Neuronal stem cell (in vitro differentiated cells): ENCODE measurements around the gene ARMC5.

Experiments
- DNase-seq: peaks from one replicate; pipeline ENCODE4 v3.0.0-alpha.2; 2013; ENCODE audit warnings: low spot score
- H2AFZ ChIP-seq: one replicate; pipeline ENCODE4 v1.6.1; 2013; ENCODE audit warnings: mild to moderate bottlenecking, low read length, inconsistent platforms
- H2AK5ac ChIP-seq: 2 replicates; pipeline ENCODE4 v1.6.1; 2013; ENCODE audit warnings: low read depth, mild to moderate bottlenecking, inconsistent platforms, low read length, moderate library complexity, mixed read lengths
- H2BK120ac ChIP-seq: 2 replicates; pipeline ENCODE4 v1.6.1; 2013; ENCODE audit warnings: low read depth, mild to moderate bottlenecking, inconsistent platforms, low read length, moderate library complexity, mixed read lengths
- H2BK12ac ChIP-seq: one replicate; pipeline ENCODE4 v1.6.1; 2013; ENCODE audit warnings: low read length, inconsistent platforms
- H2BK15ac ChIP-seq: 2 replicates; pipeline ENCODE4 v1.6.1; 2013; ENCODE audit warnings: mild to moderate bottlenecking, low read length, inconsistent platforms, mixed read lengths
- H2BK5ac ChIP-seq: one replicate; pipeline ENCODE4 v1.6.1; 2013; ENCODE audit warnings: inconsistent platforms, mild to moderate bottlenecking, low read length, moderate library complexity
- H3K14ac ChIP-seq: one replicate; pipeline ENCODE4 v1.6.1; 2013; ENCODE audit warnings: low read length, inconsistent platforms
- H3K18ac ChIP-seq: 2 replicates; pipeline ENCODE4 v1.6.1; 2013; ENCODE audit warnings: low read length, inconsistent platforms
- H3K23ac ChIP-seq: 2 replicates; pipeline ENCODE4 v1.6.1; 2013; ENCODE audit warnings: low read depth, mild to moderate bottlenecking, mixed read lengths, low read length, inconsistent platforms; ENCODE audit not compliant: poor library complexity
- H3K27ac ChIP-seq: replicated peaks from 3 replicates; pipeline ENCODE4 v1.5.1; 2013; ENCODE audit warnings: low read length, inconsistent platforms
- H3K27me3 ChIP-seq, 3 experiments: 2 replicates each; pipeline ENCODE4 v1.6.1; 2013; ENCODE audit warnings: low read length in 3 of 3, mild to moderate bottlenecking in 2 of 3, inconsistent platforms in 1 of 3, low read depth in 1 of 3, mixed read lengths in 1 of 3, moderate library complexity in 1 of 3; ENCODE audit not compliant: control insufficient read depth in 3 of 3, insufficient read depth in 3 of 3
- H3K36me3 ChIP-seq, 2 donors: replicated peaks in 1 of 2; 2 replicates each; pipeline ENCODE4 v1.6.1; 2013; ENCODE audit warnings: low read length in 2 of 2; ENCODE audit not compliant: control insufficient read depth in 2 of 2, insufficient read depth in 2 of 2
- H3K4ac ChIP-seq: 2 replicates; pipeline ENCODE4 v1.6.1; 2013; ENCODE audit warnings: inconsistent platforms, mild to moderate bottlenecking, low read length, moderate library complexity
- H3K4me1 ChIP-seq, 2 donors: 1 replicate in 1 of 2; 2 replicates in 1 of 2; pipeline ENCODE4 v1.6.1; 2013; ENCODE audit warnings: low read length in 2 of 2, low read depth in 1 of 2; ENCODE audit not compliant: control insufficient read depth in 2 of 2, insufficient read depth in 1 of 2
- H3K4me2 ChIP-seq: one replicate; pipeline ENCODE4 v1.6.1; 2013; ENCODE audit warnings: mild to moderate bottlenecking, low read length, inconsistent platforms; ENCODE audit not compliant: insufficient read depth, poor library complexity, severe bottlenecking
- H3K4me3 ChIP-seq, 2 donors: 2 replicates each; pipeline ENCODE4 v1.5.1; 2013; ENCODE audit warnings: low read length in 2 of 2, mild to moderate bottlenecking in 2 of 2, inconsistent platforms in 1 of 2, moderate library complexity in 1 of 2
- H3K79me1 ChIP-seq: one replicate; pipeline ENCODE4 v1.6.1; 2013; ENCODE audit warnings: low read depth, mild to moderate bottlenecking, inconsistent platforms, low read length, moderate library complexity
- H3K9ac ChIP-seq: one replicate; pipeline ENCODE4 v1.6.1; 2013; ENCODE audit warnings: mild to moderate bottlenecking, low read depth, low read length, inconsistent platforms; ENCODE audit not compliant: poor library complexity
- H3K9me3 ChIP-seq, 2 donors: replicated peaks in 1 of 2; 2 replicates each; pipeline versions ENCODE3 to v1.6.1; 2013; ENCODE audit warnings: low read length in 2 of 2, mild to moderate bottlenecking in 2 of 2, inconsistent platforms in 1 of 2, low read depth in 1 of 2, mixed read lengths in 1 of 2, moderate library complexity in 1 of 2; ENCODE audit not compliant: control insufficient read depth in 2 of 2, insufficient read depth in 1 of 2
- H4K8ac ChIP-seq: one replicate; pipeline ENCODE4 v1.6.1; 2013; ENCODE audit warnings: low read depth, mild to moderate bottlenecking, inconsistent platforms, low read length, moderate library complexity
- H4K91ac ChIP-seq: one replicate; pipeline ENCODE4 v1.6.1; 2013; ENCODE audit warnings: low read length, low read depth, mild to moderate bottlenecking, inconsistent platforms; ENCODE audit not compliant: poor library complexity
- WGBS, 2 donors: extraction: QIAGEN DNeasy Blood & Tissue Kit; methylation state at CpG; one replicate each; pipeline ENCODE4 v1.1.7; 2013; ENCODE audit warnings: missing lambda C conversion rate in 2 of 2, mixed read lengths in 1 of 2; ENCODE audit not compliant: insufficient read length in 2 of 2, insufficient replicate concordance in 1 of 2; ENCODE audit errors: extremely low coverage in 2 of 2; 5-methylcytosine and 5-hydroxymethylcytosine counted together

ARMC5 gene

DNA sequence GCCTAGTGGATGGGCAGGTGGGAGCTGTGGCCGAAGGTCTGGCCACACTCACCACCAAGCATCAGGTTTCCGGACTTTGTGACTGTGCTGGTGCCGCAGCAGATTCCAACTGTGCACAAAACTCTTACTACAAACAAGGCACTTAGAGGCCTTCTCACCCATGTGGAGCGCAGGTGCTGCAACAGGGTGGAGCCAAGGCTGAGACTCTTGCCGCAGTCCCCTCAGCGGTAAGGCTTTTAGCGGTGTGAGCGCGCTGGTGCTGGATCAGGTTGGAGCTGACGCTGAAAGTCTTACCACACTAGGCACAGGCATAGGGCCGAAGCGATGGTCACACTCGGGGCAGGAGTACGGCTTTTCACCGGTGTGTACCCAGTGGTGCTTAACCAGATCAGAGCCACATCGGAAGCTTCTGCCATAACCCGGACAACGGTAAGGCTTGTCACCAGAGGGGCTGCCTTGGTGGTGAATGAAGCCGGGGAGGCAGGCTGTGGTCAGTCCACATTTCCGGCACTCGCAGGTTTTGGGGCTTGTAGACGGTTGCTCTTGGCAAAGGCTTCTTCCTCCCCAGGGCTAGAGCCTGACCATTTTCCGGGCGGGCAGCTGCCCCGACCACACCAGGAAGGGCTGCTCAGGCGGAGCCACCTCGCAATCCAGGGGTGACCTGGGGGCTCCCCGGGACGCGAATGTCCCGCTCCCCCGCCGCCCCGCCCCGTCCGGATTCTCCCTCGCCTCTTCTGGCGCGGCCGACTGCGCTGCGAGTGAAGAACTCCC lies 1.0 kb upstream of the ARMC5 start:
- WGBS, 2 donors, result no CpG with 5 or more reads among the region's 42 CpGs
- H4K8ac ChIP-seq, result peak overlapping the region; percentile 7

GRCh38 chr16:31459687-31460581 lies 633 bp downstream of the ARMC5 start:
- Histone ChIP-seq H2BK5ac (peak overlapping the region; percentile 100), H3K18ac (peak overlapping the region; percentile 100), H3K36me3 (peaks cover 11 to 58% of the 10 kb centered on the region in 2 donors), H2AK5ac (no peak overlapping the region), H3K9me3 (no peaks in the 10 kb centered on the region), H3K4ac (no peak overlapping the region), H3K4me1 (peaks cover 9 to 13% of the 10 kb centered on the region in 2 donors), H3K4me2 (peak overlapping the region; percentile 66), H3K4me3 (peak overlapping the region; percentile 79 to 90), H3K23ac (peak overlapping the region; percentile 99), H4K8ac (no peak overlapping the region), H2AFZ (peak overlapping the region; percentile 93), H3K27me3 (no peaks in the 10 kb centered on the region), H3K27ac (peak overlapping the region; percentile 93), H3K79me1 (peaks cover 14% of the 10 kb centered on the region), H2BK120ac (no peak overlapping the region), H4K91ac (peak overlapping the region; percentile 94), H2BK15ac (peak overlapping the region; percentile 78), H3K14ac (peak overlapping the region; percentile 98), H2BK12ac (peak overlapping the region; percentile 95), H3K9ac (peak overlapping the region; percentile 99)
- no CpG with 5 or more reads among the region's 61 CpGs for WGBS, 2 donors
- peak; percentile 100 for DNase-seq

More for the DNA sequence above, 1.0 kb upstream of the ARMC5 start:
- peak overlapping the region; percentile 100 for H2BK5ac ChIP-seq
- peak overlapping the region; percentile 93 for H3K27ac ChIP-seq
- no peak overlapping the region for H4K91ac ChIP-seq
- H3K4me1 ChIP-seq, result peaks cover 15 to 19% of the 10 kb centered on the region in 2 donors
- H3K4me3 ChIP-seq, result peak overlapping the region; percentile 79 to 90
- peak overlapping the region; percentile 49 for H3K14ac ChIP-seq
- no peak overlapping the region for H3K4ac ChIP-seq
- H3K9ac ChIP-seq, result peak overlapping the region; percentile 94
- H3K27me3 ChIP-seq, result no peaks in the 10 kb centered on the region
- peaks cover 11 to 42% of the 10 kb centered on the region in 2 donors for H3K36me3 ChIP-seq
- H2BK15ac ChIP-seq, result peak overlapping the region; percentile 25
- H3K23ac ChIP-seq, result peak overlapping the region; percentile 99
- no peaks in the 10 kb centered on the region for H3K9me3 ChIP-seq
- H3K4me2 ChIP-seq, result peak overlapping the region; percentile 85
- H3K18ac ChIP-seq, result peak overlapping the region; percentile 93
- peak overlapping the region; percentile 93 for H2AFZ ChIP-seq
- DNase-seq, result no peak
- H2AK5ac ChIP-seq, result peak overlapping the region; percentile 40
- H2BK120ac ChIP-seq, result no peak overlapping the region
- H3K79me1 ChIP-seq, result peaks cover 14% of the 10 kb centered on the region
- H2BK12ac ChIP-seq, result peak overlapping the region; percentile 30

DNA sequence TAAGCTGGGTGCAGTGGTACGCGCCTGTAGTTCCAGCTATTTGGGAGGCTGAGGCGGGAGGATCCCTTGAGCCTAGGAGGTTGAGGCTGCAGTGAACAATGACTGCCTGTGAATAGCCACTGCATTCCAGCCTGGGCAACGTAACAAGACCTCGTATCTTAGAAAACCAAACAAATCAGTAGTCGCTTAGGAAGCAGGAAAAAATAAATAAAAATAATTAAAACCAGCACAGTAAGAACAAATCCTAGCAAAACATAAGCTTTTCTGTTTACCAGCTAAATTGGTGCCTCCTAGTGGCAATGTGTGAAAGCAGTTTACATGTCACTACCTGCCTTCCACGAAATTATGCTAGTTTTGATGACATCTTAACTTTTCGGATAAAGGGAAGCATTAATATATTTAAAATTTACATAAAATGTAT lies 1.3 kb downstream of the ARMC5 start:
- H4K91ac ChIP-seq, result no peak overlapping the region
- H3K36me3 ChIP-seq, result peaks cover 10 to 58% of the 10 kb centered on the region in 2 donors
- no peaks in the 10 kb centered on the region for H3K9me3 ChIP-seq
- H3K23ac ChIP-seq, result no peak overlapping the region
- H4K8ac ChIP-seq, result no peak overlapping the region
- H2AK5ac ChIP-seq, result no peak overlapping the region
- H3K18ac ChIP-seq, result no peak overlapping the region
- no peak overlapping the region for H3K14ac ChIP-seq
- no CpG with 5 or more reads among the region's 8 CpGs for WGBS, 2 donors
- peak overlapping the region in 1 of 2 donors; percentile 50 for H3K4me3 ChIP-seq
- H2BK15ac ChIP-seq, result no peak overlapping the region
- no peak overlapping the region for H2BK120ac ChIP-seq
- no peaks in the 10 kb centered on the region for H3K27me3 ChIP-seq
- H2BK12ac ChIP-seq, result no peak overlapping the region
- H3K4me2 ChIP-seq, result no peak overlapping the region
- no peak overlapping the region for H3K9ac ChIP-seq
- no peak overlapping the region for H3K27ac ChIP-seq
- no peak overlapping the region for H2BK5ac ChIP-seq
- peaks cover 14% of the 10 kb centered on the region for H3K79me1 ChIP-seq
- no peak for DNase-seq
- H3K4me1 ChIP-seq, result peaks cover 9 to 13% of the 10 kb centered on the region in 2 donors
- H3K4ac ChIP-seq, result no peak overlapping the region
- peak overlapping the region; percentile 62 for H2AFZ ChIP-seq
